ENCODE results near the gene PRORP. TPM values are rescaled to one million over a fixed set of nuclear protein-coding genes. Genes with fewer than 3 reads are reported as not detected.
A peak's percentile ranks its signal among the peaks of the same experiment; 100 is the strongest.

PRORP gene
- total and polyA plus RNA-seq, 2 experiments from 2014 or later, result 28.8 to 50.4 TPM

DNA sequence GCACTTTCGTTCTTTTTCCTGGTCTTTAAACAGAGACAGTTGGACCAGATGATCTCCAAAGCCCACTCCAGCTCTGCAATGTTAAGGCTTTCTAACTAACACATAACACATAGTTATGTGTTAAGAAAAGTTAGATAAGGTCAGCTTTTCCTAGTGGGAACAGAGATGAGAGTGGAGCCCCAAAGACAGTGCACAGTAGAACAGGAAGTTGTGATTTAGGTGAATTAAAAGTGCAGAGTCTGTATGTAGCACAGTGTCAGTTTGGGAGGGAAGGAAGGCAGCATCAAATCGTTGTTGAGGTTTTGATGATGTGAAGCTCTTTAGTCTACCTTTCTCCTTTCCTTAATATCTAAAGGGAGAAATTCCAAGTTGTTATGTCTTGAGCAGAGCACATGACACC is 31.7 kb downstream of the PRORP start (continued):
- TF ChIP-seq CTCF (conservative IDR thresholded peaks at IDR 0.05; ENCODE audit: low read depth in 2 of 2), result no peak
- TF ChIP-seq REST (IDR thresholded peaks at IDR 0.05; ENCODE audit: unreplicated experiment), result no peak
- no peak for TF ChIP-seq EZH2phosphoT487 (IDR thresholded peaks at IDR 0.05; ENCODE audit: unreplicated experiment)
- TF ChIP-seq ZNF331 (CRISPR knock-in tag; IDR thresholded peaks at IDR 0.05; ENCODE audit: low read depth), result no peak

GRCh38 chr14:35155962-35156361 is 33.6 kb downstream of the PRORP start:
- Mint-ChIP-seq H3K27me3 (ENCODE audit: insufficient read depth, low read depth, poor library complexity) (peaks cover 2% of the 10 kb centered on the region), H3K4me3 (no peak overlapping the region), H3K9me3 (peaks cover 17% of the 10 kb centered on the region), H3K27ac (peak overlapping the region; percentile 97), H3K36me3 (ENCODE audit: low read depth) (peaks cover 22% of the 10 kb centered on the region), H3K4me1 (peaks cover 20% of the 10 kb centered on the region)
- Histone ChIP-seq H3K27ac (ENCODE audit: low read depth) (peak overlapping the region; percentile 53; the same call in 1 of the 2 replicates), H3K36me3 (ENCODE audit: insufficient read depth) (no peaks in the 10 kb centered on the region), H3K79me2 (replicated peaks; ENCODE audit: insufficient read depth) (no peaks in the 10 kb centered on the region), H3K4me3 (no peak overlapping the region), H4K20me1 (replicated peaks; ENCODE audit: insufficient read depth) (peaks cover 3% of the 10 kb centered on the region; the same call in 1 of the 2 replicates), H3K9me2 (ENCODE audit: insufficient read depth) (no peaks in the 10 kb centered on the region), H3K27me3 (ENCODE audit: insufficient read depth) (no peaks in the 10 kb centered on the region), H3F3A (replicated peaks; ENCODE audit: low read depth) (no peaks in the 10 kb centered on the region), H3K4me1 (ENCODE audit: insufficient read depth) (0 out of 2 replicates have a peak, but pooled peaks cover 9% of the 10 kb centered on the region), H3K4me2 (peak overlapping the region; percentile 20), H2AFZ (no peak overlapping the region)
- DNase-seq (ENCODE audit: low spot score) (peak; percentile 2), ATAC-seq (no peak)
- TF ChIP-seq ZNF462 (CRISPR knock-in tag; IDR thresholded peaks at IDR 0.05) (no peak), POLR2AphosphoS5 (IDR thresholded peaks at IDR 0.05; ENCODE audit: low read depth) (no peak), ETS1 (IDR thresholded peaks at IDR 0.05) (no peak), STAT1 (IDR thresholded peaks at IDR 0.05; ENCODE audit: unreplicated experiment) (no peak), JUNB (IDR thresholded peaks at IDR 0.05; ENCODE audit: unreplicated experiment) (no peak), EZH2phosphoT487 (IDR thresholded peaks at IDR 0.05; ENCODE audit: unreplicated experiment) (no peak)
